Epithelial cell of alveolus of lung (primary cell): ENCODE data around the gene DDX3Y. TPM values are rescaled to one million over a fixed set of nuclear protein-coding genes. Genes with fewer than 3 reads are reported as not detected.

Experiments used
- total RNA-seq: library from RNA; depleted of rRNA; stranded (reverse); fragments of >200 nt; gene quantifications from 2 replicates; pipeline ENCODE4 v1.2.1, GENCODE V29; 2015

Gene DDX3Y
- total RNA-seq: 0.08 and 23.7 TPM in 2 replicates

DNA sequence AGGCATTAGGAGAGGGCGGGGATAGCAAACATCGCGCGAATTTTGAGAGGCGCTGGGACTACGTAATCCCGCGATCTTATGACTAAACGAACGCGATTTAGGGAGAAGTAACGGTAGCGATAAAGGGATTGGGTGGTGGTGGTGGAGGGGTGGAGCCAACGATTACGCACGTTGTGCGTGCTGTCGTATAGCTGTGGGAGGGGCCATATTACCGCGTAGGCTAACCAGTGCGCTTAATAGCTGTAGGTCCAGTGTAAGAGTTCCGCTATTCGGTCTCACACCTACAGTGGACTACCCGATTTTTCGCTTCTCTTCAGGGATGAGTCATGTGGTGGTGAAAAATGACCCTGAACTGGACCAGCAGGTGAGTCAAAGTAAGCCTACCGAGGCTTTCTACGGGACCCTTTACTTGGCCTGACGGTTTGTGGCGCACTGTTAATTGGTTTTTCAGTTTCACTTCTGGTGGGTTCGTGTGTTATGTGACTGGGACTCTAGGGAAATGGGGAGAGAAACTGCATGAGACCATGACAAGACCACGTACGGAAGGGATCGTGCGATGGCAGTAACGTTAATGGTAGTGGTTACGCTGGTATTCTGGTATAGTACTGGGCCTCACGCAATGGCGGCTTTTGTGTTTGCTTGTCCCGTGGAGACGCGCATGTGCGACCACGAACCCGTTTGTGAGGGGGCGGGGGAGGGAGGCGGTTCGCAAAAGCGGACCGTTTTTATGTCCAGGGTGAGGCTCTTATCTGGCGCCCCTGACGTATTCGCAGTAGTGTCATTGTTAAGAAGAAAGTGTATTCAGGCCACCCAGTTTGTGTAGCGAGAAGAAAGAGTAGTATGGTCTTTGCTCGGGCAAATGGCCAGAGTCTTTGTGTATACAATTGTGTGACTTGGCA is at the start of gene DDX3Y:
Gene DDX3Y (plus strand): TSS at position 251 of the 899 bp plus-strand sequence. CDS start 69 bp downstream, at position 320.

Other genes starting within 250 kb of the DDX3Y start
- under 0.01 and 7.8 TPM in 2 replicates for gene USP9Y, start 203.6 kb upstream of the DDX3Y start, total RNA-seq